ENCODE results near the gene HYI.

DNA sequence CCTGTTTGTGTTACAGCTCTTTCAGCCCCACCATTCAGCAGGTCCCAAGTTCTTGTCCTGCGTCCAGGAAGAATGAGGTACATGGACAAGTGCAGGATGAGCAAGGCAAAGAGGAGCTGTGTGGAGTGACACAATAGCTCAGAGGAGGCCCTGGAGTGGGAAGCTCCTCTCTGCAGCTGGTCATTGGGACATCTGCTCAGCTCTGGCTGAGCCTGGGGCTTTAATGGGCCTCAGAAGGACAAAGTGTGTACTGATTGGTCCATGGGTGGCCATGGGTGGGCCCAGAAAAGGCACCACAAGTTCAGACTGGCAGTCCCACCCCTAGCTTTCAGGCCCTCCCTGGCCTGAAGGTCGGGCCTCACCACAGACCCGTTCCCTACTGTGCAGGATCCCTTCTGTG is 14.7 kb upstream of the HYI start:
- TF ChIP-seq POLR2A (IDR thresholded peaks at IDR 0.05) (no peak), POLR2AphosphoS5 (IDR thresholded peaks at IDR 0.05) (no peak)
- TF ChIP-seq, protein P1, sequence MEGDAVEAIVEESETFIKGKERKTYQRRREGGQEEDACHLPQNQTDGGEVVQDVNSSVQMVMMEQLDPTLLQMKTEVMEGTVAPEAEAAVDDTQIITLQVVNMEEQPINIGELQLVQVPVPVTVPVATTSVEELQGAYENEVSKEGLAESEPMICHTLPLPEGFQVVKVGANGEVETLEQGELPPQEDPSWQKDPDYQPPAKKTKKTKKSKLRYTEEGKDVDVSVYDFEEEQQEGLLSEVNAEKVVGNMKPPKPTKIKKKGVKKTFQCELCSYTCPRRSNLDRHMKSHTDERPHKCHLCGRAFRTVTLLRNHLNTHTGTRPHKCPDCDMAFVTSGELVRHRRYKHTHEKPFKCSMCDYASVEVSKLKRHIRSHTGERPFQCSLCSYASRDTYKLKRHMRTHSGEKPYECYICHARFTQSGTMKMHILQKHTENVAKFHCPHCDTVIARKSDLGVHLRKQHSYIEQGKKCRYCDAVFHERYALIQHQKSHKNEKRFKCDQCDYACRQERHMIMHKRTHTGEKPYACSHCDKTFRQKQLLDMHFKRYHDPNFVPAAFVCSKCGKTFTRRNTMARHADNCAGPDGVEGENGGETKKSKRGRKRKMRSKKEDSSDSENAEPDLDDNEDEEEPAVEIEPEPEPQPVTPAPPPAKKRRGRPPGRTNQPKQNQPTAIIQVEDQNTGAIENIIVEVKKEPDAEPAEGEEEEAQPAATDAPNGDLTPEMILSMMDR (IDR thresholded peaks at IDR 0.05 in 8 of 11, conservative IDR thresholded peaks at IDR 0.05 in 3 of 11), result no peak

All from spleen (tissue), 7 donors.